Measurements from ENCODE around the gene CDK13.
A peak's percentile ranks its signal among the peaks of the same experiment; 100 is the strongest.

CDK13 gene

GRCh38 chr7:40015790-40016296 lies 65.8 kb downstream of the CDK13 start:
- peak; percentile 33 for DNase-seq

DNA sequence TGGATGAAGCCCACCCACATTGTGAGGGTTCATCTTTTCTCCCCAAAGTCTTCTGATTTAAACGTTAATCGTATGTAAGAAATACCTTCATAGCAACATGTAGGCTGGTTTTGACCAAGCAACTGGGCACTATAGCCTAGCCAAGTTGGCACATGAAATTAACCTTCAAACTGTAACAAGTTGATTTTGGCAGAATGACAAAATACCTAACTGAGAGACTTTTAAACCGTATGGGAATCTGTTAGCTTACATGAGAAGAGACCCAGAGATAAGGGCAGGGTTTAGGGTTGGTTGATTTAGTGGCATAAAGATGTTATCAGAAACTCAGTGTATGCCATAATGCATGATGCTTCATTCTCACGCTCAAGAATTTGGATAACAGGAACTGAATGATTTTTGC lies 69.5 kb downstream of the CDK13 start:
- DNase-seq: no peak

GRCh38 chr7:40024048-40024447 lies 74.0 kb downstream of the CDK13 start:
- no peak for DNase-seq

DNA sequence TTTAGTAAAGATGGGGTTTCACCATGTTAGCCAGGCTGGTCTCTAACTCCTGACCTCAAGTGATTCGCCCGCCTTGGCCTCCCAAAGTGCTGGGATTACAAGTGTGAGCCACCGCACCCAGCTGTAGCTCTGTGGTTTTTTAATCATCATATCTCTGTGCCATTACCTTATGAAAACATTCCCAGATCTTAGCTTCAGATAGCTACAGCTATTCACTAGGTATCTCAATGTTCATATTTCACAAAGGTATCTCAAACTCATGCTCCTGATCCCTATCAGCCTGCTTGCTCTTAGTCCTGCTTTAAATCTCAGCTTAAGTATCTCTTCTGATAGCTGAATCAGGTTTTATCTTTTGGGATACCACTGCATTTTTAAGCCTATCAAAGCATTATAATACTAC lies 74.8 kb downstream of the CDK13 start:
- DNase-seq: no peak

DNA sequence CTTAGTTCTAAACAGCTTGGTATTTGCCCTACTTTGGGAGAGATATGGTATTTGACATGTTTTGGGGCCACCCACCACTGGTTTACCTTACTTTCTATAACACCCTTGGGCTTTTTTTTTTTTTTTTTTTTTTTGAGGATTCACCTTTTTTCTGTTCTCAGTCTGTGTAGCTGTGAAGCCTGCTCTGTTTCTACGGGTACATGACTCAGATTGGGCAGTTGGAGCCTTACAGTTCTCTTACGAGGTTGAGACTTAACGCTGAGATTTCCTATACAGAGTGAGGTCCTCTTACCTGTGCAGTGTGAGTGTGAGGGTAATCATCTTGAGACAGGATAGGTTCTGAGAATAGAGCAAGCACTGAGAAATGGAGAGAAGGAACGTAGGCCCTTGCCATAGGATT lies 77.5 kb downstream of the CDK13 start:
- no peak for DNase-seq

GRCh38 chr7:40033826-40034225 lies 83.8 kb downstream of the CDK13 start:
- DNase-seq: no peak

GRCh38 chr7:40041456-40041855 lies 91.4 kb downstream of the CDK13 start:
- DNase-seq: no peak

DNA sequence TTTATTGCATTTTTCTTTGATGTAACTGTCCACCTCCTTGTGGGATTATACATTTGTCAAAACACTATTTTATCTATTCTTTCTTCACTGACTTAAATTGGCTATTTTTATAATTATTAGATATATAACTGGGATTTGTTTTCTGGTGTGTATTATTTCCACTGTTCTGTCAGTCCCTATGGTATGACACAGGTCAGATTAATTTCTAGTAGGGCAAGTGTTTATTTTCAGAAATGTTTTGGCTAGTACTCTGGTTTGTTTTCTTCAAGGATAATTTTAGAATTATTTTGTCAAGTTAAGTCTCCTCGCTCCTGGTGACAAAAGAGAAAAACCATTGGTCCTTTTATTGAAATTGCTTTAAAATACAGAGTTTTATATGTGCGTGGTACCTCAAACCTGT lies 93.1 kb downstream of the CDK13 start:
- no peak for DNase-seq

- DNase-seq: no peak
Observed at GRCh38 chr7:40047661-40048060, 97.6 kb downstream of the CDK13 start.

- DNase-seq: no peak
Observed at GRCh38 chr7:40057292-40057691, 107.2 kb downstream of the CDK13 start.

DNA sequence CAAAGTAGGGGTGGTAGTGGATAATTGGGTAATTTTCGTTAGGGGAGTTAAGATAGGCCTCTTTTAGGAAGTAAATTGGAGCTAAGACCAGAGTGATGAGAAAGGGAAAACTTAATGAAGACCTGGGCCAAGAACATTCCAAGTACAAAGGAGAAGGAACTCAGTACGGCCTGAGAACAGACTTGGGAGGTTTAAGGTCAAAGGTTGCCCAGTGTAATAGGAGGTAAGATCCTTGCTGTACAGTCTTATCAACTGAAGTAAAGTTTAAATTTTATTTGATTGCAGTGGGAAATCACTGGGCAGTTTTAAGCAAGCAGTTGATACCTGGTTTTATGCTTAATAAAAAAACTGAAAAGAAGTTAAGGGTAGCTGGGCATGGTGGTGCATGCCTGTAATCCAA lies 108.0 kb downstream of the CDK13 start:
- no peak for DNase-seq

DNA sequence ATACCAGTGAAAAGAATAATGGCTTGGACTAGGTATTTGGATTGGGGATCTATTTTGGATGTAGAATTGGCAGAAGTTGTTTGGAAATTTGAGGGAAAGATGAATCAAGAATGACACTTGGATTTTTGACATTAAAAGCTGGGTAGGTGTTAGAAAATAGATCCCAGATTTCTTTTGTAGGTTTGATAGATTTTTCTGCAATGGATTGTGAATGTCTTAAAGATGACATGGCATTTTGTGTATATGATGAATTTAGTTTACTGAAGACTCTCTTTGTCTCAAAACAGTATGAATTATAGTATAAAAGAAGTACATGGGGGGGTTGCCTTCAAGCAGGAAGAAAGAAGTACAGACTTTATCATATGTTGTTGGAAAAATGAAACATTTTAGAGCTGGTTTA lies 108.6 kb downstream of the CDK13 start:
- no peak for DNase-seq

GRCh38 chr7:40059057-40059456 lies 109.0 kb downstream of the CDK13 start:
- no peak for DNase-seq

- no peak for DNase-seq
Observed at GRCh38 chr7:40072268-40072667, 122.2 kb downstream of the CDK13 start.

DNA sequence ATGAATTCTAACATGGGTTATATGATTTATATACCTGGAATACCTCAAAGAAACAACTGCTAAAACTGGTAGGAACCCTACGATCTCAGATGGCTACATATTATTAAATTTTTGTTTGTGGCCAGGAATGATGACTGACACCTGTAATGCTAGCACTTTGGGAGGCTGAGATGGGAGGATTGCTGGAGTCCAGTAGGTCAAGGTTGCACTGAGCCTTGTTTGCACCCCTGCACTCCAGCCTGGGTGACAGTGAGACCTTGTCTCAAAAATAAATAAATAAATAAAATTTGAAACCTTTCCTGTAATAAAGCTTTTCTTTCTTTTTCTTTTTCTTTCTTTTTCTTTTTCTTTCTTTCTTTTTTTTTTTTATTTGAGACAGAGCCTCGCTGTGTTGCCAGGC lies 123.2 kb downstream of the CDK13 start:
- DNase-seq: no peak

DNA sequence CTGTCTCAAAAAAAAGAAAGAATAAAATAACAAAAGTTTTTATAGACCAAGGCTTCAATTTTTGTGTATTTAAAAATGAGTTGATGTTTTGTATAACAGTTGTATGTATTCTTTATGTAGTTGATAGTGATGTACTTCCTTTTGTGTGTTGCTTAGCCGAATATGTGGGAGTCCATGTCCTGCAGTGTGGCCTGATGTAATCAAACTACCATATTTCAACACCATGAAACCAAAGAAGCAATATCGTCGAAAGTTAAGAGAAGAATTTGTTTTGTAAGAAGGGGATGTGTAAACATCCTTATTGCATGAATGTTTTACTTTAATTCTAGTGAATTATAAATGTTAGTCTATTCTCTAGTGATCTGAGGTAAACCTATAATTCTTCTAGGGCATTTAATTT lies 127.8 kb downstream of the CDK13 start:
- no peak for DNase-seq

GRCh38 chr7:40092182-40092581 lies 142.1 kb downstream of the CDK13 start:
- DNase-seq: no peak

- DNase-seq: no peak
Observed at GRCh38 chr7:40093631-40094350, 143.7 kb downstream of the CDK13 start.

- DNase-seq: no peak
Observed at GRCh38 chr7:40095230-40095629, 145.2 kb downstream of the CDK13 start.

- DNase-seq: no peak
Observed at GRCh38 chr7:40095695-40096327, 145.8 kb downstream of the CDK13 start.

GRCh38 chr7:40097728-40098127 lies 147.7 kb downstream of the CDK13 start:
- DNase-seq: no peak

GRCh38 chr7:40098810-40099209 lies 148.8 kb downstream of the CDK13 start:
- DNase-seq: no peak

- DNase-seq: no peak
Observed at GRCh38 chr7:40099837-40100236, 149.8 kb downstream of the CDK13 start.

- no peak for DNase-seq
Observed at GRCh38 chr7:40101201-40101600, 151.1 kb downstream of the CDK13 start.

DNA sequence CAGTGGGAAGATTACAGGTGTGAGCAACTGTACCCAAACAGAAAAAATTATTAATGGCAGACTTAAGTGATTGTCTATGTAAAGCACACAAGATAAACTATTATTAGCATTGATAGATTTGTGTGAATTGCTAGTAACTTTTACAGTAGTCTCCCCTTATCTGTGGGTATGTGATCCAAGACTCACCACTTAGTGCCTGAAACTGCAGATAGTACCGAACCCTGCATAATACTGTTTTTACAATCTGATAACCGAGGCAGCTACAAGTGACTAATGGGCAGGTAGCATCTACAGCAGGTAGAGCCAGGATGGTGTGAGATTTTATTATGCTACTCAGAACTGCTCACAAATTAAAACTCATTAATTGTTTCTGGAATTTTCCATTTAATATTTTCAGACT lies 152.8 kb downstream of the CDK13 start:
- DNase-seq: no peak

All from NCI-H1694 (cell line).